Stimulated activated CD4-positive, alpha-beta T cell treated with anti-CD3 and anti-CD28 coated beads, Interleukin-1b, Interleukin-23, amount 100 ng/mL, for 1 hour (primary cell): ENCODE measurements around the gene EIF5A2.
"Not testable (repeated sequence)": the region's sequence is repeated elsewhere in the genome, so short reads cannot be mapped to it uniquely, and the experiment has no call there.

ENCODE experiments used
- DNase-seq, 2 donors: peaks; one replicate each; pipeline ENCODE4 v3.0.0-alpha.2; 2020; ENCODE audit warnings: low read depth in 2 of 2

Gene EIF5A2

GRCh38 chr3:170896781-170897180 lies 11.7 kb downstream of the EIF5A2 start:
- DNase-seq: no peak

DNA sequence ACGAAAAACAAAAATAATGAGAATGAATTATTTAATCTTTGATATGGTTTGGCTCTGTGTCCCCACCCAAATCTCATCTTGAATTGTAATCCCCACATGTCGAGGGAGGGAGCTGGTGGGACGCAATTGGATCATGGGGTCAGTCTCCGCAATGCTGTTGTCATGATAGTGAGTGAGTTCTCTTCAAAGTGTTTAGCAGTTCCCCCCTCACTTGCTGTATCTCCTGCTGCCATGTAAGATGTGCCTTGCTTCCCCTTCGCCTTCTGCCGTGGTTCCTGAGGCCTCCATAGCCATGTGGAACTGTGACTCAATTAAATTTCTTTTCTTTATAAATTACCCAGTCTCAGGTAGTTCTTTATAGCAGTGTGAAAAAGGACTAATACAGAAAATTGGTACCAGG lies 12.1 kb downstream of the EIF5A2 start:
- not testable (repeated sequence) for DNase-seq

- DNase-seq: no peak
These were observed 14.5 kb downstream of the EIF5A2 start for GRCh38 chr3:170893895-170894294.

- DNase-seq: no peak
These were observed 18.8 kb downstream of the EIF5A2 start for GRCh38 chr3:170889630-170890029.

DNA sequence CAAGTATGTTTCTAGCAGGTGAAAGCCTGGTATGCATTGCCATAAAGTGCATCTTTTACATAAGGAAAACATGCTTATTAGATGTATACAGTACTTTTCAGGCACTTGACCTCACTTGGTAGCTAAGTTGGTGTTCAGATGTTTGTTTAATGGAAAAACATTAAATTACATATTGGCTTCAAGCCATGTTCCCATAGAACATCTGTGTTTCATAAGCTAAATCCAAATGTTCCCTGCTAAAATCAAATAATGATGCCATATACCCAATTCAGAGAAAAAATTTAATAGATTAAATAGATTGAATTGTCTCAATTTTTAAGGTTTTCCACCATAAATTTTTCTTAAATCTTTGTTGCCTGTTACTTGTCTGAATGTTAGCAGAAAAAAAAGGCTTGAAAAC lies 19.3 kb downstream of the EIF5A2 start:
- DNase-seq: no peak

DNA sequence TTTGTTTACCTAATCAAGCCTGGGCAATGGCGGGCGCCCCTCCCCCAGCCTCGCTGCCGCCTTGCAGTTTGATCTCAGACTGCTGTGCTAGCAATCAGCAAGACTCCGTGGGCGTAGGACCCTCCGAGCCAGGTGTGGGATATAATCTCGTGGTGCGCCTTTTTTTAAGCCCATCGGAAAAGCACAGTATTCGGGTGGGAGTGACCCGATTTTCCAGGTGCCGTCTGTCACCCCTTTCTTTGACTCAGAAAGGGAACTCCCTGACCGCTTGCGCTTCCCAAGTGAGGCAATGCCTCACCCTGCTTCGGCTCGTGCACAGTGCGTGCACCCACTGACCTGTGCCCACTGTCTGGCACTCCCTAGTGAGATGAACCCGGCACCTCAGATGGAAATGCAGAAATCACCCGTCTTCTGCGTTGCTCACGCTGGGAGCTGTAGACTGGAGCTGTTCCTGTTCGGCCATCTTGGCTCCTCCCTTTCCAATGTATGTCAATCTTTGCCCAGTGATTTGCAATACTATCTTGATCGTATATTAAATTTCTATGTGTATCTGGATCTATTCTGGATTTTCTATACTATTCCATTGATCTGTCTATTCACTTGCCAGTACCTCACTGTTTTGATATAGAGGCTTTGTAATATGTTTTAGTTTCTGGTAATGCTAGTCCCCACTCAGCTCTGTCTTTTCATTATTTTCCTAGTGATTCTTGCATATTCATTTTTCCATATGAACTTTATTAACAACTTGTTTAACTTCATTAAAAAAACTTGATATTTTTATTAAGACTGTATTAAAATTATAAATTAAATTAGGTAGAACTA lies 24.1 kb downstream of the EIF5A2 start:
- not testable (repeated sequence) for DNase-seq

DNA sequence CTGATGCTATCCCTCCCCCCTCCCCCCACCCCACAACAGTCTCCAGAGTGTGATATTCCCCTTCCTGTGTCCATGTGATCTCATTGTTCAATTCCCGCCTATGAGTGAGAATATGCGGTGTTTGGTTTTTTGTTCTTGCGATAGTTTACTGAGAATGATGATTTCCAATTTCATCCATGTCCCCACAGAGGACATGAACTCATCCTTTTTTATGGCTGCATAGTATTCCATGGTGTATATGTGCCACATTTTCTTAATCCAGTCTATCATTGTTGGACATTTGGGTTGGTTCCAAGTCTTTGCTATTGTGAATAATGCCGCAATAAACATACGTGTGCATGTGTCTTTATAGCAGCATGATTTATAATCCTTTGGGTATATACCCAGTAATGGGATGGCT lies 29.7 kb downstream of the EIF5A2 start:
- not testable (repeated sequence) for DNase-seq

GRCh38 chr3:170877311-170877710 lies 31.1 kb downstream of the EIF5A2 start:
- not testable (repeated sequence) for DNase-seq

- no peak for DNase-seq
These were observed 31.9 kb downstream of the EIF5A2 start for GRCh38 chr3:170876537-170876936.

GRCh38 chr3:170869645-170870593 lies 38.5 kb downstream of the EIF5A2 start, which contains the start of gene RPL22L1:
RPL22L1 (minus strand) TSS chr3:170870195; CDS start chr3:170870167, 28 bp downstream.
- DNase-seq: peak; percentile 78 to 80

DNA sequence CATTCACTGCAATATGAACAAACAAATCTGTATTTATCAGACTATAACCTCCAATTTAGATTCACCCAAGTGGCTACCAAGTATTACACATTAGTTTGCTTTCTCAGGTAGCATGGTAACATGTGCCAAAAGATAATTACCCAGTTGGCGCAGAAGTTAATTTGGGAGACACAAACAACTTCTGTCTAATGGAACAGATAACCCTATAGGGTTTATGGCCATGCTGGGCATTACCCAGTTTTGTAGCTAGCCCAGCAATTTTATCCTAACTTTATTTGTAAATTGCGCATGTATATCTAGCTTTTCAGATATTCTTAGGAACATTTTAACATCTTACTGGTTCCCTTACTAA lies 39.2 kb downstream of the EIF5A2 start:
- no peak for DNase-seq

- no peak for DNase-seq
These were observed 39.7 kb downstream of the EIF5A2 start for GRCh38 chr3:170868577-170869238.

GRCh38 chr3:170867143-170867937 lies 41.1 kb downstream of the EIF5A2 start:
- DNase-seq: no peak

DNA sequence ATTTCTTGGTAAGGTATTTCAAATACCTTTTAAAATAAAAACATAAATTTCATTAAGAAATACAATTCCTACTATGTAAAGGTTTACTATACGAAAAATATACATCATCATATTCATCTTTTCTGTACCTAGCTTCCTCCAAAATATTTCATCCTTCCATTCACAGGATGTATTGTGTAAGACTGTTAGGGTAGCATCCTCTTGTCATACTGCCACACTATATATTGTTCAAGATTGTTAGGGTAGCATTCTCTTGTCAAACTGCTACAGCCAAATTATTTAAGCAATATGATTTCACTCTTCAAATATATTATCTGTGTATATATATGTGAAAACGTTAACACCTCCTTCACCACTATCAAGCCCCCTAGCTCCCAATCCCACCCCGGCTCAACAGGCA lies 41.9 kb downstream of the EIF5A2 start:
- no peak for DNase-seq

DNA sequence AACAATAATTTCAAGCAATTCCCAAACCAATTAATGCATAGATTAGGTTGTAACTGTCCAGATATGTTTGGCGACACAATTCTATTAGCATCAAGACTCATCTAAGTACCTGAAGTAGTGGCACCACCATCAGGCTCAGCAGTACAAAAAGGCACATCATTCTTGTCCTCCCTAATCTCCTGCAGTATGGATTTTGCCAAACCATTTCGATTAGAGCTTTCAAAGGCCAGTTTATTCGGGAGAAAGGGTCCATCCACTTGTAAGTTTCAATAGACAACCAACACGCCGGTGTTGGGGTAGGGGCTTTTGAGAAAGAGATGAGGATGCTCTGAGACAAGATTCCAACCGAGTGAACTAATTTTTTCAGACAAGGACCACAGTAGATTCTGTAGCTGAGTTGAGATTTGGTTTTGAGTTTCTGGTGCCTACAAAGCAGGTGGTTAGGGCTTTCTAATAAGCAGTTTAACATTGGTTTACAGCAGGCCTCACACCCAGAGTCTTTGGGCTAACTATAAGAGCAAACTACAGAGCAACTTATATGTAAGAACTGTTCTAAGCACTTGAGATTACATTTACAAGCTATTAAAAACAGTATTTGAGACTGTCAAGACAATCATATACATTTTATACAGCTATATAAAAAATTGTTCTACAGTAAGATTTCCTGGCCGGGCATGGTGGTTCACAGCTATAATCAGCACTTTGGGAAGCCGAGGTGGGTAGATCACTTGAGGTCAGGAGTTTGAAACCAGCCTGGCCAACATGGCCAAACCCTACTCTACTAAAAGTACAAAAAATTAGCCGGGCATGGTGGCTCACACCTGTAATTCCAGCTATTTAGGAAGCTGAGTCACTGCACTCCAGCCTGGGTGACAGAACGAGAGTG lies 43.0 kb downstream of the EIF5A2 start:
- no peak for DNase-seq

DNA sequence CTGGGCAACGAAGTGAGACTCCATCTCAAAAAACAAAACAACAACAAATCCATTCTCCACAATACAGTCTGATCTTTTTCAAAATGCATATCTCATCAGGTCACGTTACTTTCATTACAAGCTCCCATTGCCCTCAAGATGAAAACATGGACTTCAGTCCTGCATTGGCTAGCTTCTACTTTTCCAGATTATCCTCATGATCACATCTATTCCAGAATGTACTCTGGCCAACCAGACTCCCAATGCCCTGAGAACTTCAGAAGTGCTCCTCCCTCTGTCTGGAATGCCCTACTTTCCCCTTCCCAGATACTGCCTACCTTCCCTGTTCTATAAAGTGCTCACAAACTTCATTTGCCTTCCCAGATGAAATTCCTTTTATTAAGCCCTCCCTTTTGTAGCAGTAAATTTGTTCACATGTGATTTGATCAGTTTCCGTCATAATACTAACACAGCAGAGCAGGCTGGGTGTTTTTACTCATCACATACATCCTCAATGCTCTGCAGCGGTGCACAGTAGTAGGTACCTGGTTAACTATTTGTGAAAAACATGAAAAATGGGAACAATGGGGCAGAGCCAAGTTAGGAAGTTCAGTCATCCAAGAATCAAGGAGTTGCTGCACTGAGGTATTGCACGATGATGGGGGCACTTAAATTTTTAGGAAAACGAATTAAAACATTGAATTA lies 43.8 kb downstream of the EIF5A2 start:
- no peak for DNase-seq

DNA sequence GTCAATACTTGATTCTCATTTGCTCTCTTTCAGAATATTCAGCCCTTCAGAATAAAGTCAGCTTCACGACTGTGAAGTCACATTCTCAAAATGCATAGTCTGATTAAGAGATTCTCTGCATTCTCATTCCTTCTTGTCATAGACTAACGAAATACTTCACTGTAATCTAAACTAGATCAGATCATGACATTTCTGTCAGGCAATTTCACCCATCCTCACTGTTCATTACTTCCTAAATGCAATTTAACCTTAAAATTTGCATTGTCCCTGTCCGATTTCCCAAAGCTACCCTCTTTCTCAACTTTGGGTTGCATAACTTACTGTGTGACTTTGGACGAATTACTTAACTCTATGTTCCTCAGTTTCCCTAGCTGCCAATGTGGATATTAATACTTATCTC lies 44.6 kb downstream of the EIF5A2 start:
- no peak for DNase-seq

DNA sequence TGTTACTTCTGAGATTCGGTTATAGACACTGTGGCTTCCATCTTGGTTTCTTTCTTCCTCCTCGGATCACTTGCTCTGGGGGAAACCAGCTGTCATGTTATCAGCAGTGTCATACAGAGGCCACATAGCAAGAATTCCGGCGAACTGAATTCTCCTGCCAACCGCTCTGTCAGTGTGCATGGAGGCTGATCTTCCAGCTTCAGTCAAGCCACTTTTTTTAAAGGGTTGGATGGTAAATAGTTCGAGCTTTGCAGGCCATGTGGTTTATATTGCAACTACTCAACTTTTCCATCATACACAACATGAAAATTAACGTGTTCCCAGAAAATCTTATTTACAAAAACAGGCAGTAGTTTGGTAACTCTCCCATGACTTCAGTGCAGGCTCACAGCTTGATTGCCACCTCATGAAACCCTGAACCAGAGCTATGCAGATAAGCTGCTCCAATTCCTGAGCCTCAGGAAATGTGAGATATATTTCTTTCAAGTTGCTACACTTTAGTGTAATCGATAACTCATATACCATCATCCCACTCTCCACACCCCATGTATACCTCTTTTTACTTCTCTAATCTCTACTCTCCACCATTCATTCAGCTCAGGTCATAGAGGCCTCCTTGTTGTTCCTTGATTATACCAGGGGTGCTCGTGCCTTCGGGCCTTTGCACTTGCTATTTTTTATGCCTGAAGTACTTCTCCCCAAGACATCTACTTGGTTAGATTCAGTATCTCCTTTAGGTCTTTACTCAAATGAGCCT lies 45.6 kb downstream of the EIF5A2 start:
- DNase-seq: no peak

DNA sequence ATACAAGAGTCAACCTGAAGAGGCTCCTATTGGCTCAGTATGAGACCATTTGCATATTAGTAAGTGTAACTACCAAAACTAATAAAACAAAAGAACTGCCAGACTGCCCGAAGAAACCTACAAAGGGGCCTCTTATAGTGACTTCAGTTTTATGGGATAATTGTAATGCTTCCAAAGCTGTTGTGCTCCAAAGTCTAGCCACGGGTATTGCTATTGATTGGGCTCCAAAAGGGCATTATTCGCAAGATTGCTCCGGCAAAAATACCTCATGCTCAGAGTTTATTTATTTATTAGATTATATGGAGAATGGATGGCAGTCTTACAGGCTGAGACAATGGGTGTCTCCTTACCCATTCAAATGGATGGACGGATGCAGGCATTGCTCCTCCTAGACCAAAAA lies 49.8 kb downstream of the EIF5A2 start:
- no peak for DNase-seq
